Iris pigment epithelial cell (primary cell): ENCODE data around the gene TMEM163.
A peak's percentile ranks its signal among the peaks of the same experiment; 100 is the strongest.
"Not testable (repeated sequence)": the region's sequence is repeated elsewhere in the genome, so short reads cannot be mapped to it uniquely, and the experiment has no call there.

Experiments
- DNase-seq: peaks from one replicate; pipeline ENCODE4 v3.0.0-alpha.2; 2011; ENCODE audit warnings: low read depth

Gene TMEM163

GRCh38 chr2:134581877-134582546, 136.8 kb downstream of the TMEM163 start:
- DNase-seq: no peak

GRCh38 chr2:134578316-134578715, 140.5 kb downstream of the TMEM163 start:
- DNase-seq: no peak

GRCh38 chr2:134576478-134576877, 142.3 kb downstream of the TMEM163 start:
- DNase-seq: no peak

GRCh38 chr2:134575888-134576287, 142.9 kb downstream of the TMEM163 start:
- DNase-seq: no peak

- DNase-seq: no peak
Measured at GRCh38 chr2:134574611-134575330, 144.0 kb downstream of the TMEM163 start.

GRCh38 chr2:134573724-134574123, 145.1 kb downstream of the TMEM163 start:
- no peak for DNase-seq

- DNase-seq: no peak
Measured at GRCh38 chr2:134573085-134573370, 145.8 kb downstream of the TMEM163 start.

- no peak for DNase-seq
Measured at GRCh38 chr2:134572314-134573084, 146.3 kb downstream of the TMEM163 start.

GRCh38 chr2:134570676-134571075, 148.1 kb downstream of the TMEM163 start:
- no peak for DNase-seq

- no peak for DNase-seq
Measured at GRCh38 chr2:134568413-134568812, 150.4 kb downstream of the TMEM163 start.

- no peak for DNase-seq
Measured at GRCh38 chr2:134567666-134568065, 151.1 kb downstream of the TMEM163 start.

GRCh38 chr2:134564955-134565354, 153.8 kb downstream of the TMEM163 start:
- not testable (repeated sequence) for DNase-seq

GRCh38 chr2:134564549-134564948, 154.3 kb downstream of the TMEM163 start:
- no peak for DNase-seq

- DNase-seq: no peak
Measured at GRCh38 chr2:134558208-134558830, 160.5 kb downstream of the TMEM163 start.

GRCh38 chr2:134555411-134555810, 163.4 kb downstream of the TMEM163 start:
- DNase-seq: no peak

- no peak for DNase-seq
Measured at GRCh38 chr2:134553657-134554056, 165.1 kb downstream of the TMEM163 start.

GRCh38 chr2:134550566-134551164, 168.1 kb downstream of the TMEM163 start:
- DNase-seq: no peak

GRCh38 chr2:134549104-134549503, 169.7 kb downstream of the TMEM163 start:
- peak; percentile 73 for DNase-seq

GRCh38 chr2:134540990-134541389, 177.8 kb downstream of the TMEM163 start:
- DNase-seq: no peak

GRCh38 chr2:134539981-134540380, 178.8 kb downstream of the TMEM163 start:
- no peak for DNase-seq

- no peak for DNase-seq
Measured at GRCh38 chr2:134537702-134538101, 181.1 kb downstream of the TMEM163 start.

GRCh38 chr2:134537121-134537520, 181.7 kb downstream of the TMEM163 start:
- DNase-seq: no peak
